IMR-90 (cell line): Measurements from ENCODE around the gene CCDC71. TPM values are rescaled to one million over a fixed set of nuclear protein-coding genes. Genes with fewer than 3 reads are reported as not detected.

Experiments
- ATAC-seq: fragments of 200-7000 bp; cut with Tn5 transposase; 2 replicates; pipeline ENCODE4 v1.9.1; 2020; ENCODE audit warnings: low read depth, mild to moderate bottlenecking, moderate library complexity
- BruUV-seq: library from RNA; stranded (reverse); fragments of 400-500 nt; replicated peaks from 2 replicates; lab custom pipeline; 2021; lab: Mats Ljungman, UMichigan
- CTCF ChIA-PET: fragments of 300-600 bp; formaldehyde crosslinking; extraction: SDS; loops from one replicate; lab custom pipeline; 2021; ENCODE audit warnings: antibody characterized with exemption; lab: Yijun Ruan, JAX
- POLR2A ChIA-PET: fragments of 300-600 bp; sonication (Branson Sonifier 250); formaldehyde crosslinking; loops from one replicate; lab custom pipeline; 2022; ENCODE audit warnings: antibody characterized with exemption; ENCODE audit not compliant: unreplicated experiment; lab: Charles Lee
- DNase-seq: peaks from one replicate; pipeline ENCODE4 v3.0.0; 2013
- H2AFZ ChIP-seq: replicated peaks from 2 replicates; pipeline ENCODE3; 2013; ENCODE audit warnings: low read length, mild to moderate bottlenecking; ENCODE audit not compliant: poor library complexity
- H2AK5ac ChIP-seq: 2 replicates; pipeline ENCODE4 v1.6.1; 2013; ENCODE audit warnings: low read depth, low read length, inconsistent platforms
- H2AK9ac ChIP-seq: replicated peaks from 2 replicates; pipeline ENCODE3; 2013; ENCODE audit warnings: mild to moderate bottlenecking, low read depth, low read length, moderate library complexity; ENCODE audit not compliant: poor library complexity
- H2BK120ac ChIP-seq: 2 replicates; pipeline ENCODE4 v1.6.1; 2013; ENCODE audit warnings: low read depth, low read length, inconsistent platforms
- H2BK15ac ChIP-seq: 3 replicates; pipeline ENCODE4 v1.6.1; 2013; ENCODE audit warnings: low read depth, low read length, inconsistent platforms
- H2BK20ac ChIP-seq: 2 replicates; pipeline ENCODE4 v1.6.1; 2013; ENCODE audit warnings: low read depth, mild to moderate bottlenecking, inconsistent platforms, low read length, moderate library complexity
- H2BK5ac ChIP-seq: 2 replicates; pipeline ENCODE4 v1.6.1; 2013; ENCODE audit warnings: mild to moderate bottlenecking, low read depth, low read length, inconsistent platforms; ENCODE audit not compliant: poor library complexity, severe bottlenecking
- H3K14ac ChIP-seq: replicated peaks from 2 replicates; pipeline ENCODE4 v1.6.1; 2013; ENCODE audit warnings: low read depth, low read length, inconsistent platforms
- H3K18ac ChIP-seq: 2 replicates; pipeline ENCODE4 v1.6.1; 2013; ENCODE audit warnings: low read depth, low read length, control low read depth
- H3K23ac ChIP-seq: 2 replicates; pipeline ENCODE4 v1.6.1; 2013; ENCODE audit warnings: low read depth, low read length, inconsistent platforms
- H3K27ac ChIP-seq: 2 replicates; pipeline ENCODE4 v1.5.1; 2013; ENCODE audit warnings: mild to moderate bottlenecking, control low read depth, low read length; ENCODE audit not compliant: insufficient read depth
- H3K27me3 ChIP-seq: 2 replicates; pipeline ENCODE4 v1.6.1; 2013; ENCODE audit warnings: low read length; ENCODE audit not compliant: control insufficient read depth, insufficient read depth
- H3K36me3 ChIP-seq: 2 replicates; pipeline ENCODE4 v1.6.1; 2013; ENCODE audit warnings: low read length, mixed read lengths; ENCODE audit not compliant: control insufficient read depth, insufficient read depth
- H3K4ac ChIP-seq: 2 replicates; pipeline ENCODE4 v1.6.1; 2013; ENCODE audit warnings: low read depth, low read length, inconsistent platforms
- H3K4me1 ChIP-seq: 2 replicates; pipeline ENCODE4 v1.6.1; 2013; ENCODE audit warnings: low read length, mixed read lengths; ENCODE audit not compliant: control insufficient read depth, insufficient read depth
- H3K4me2 ChIP-seq: 2 replicates; pipeline ENCODE4 v1.6.1; 2013; ENCODE audit warnings: low read depth, mild to moderate bottlenecking, control low read depth, low read length, moderate library complexity
- H3K4me3 ChIP-seq: 2 replicates; pipeline ENCODE4 v1.5.1; 2013; ENCODE audit warnings: low read depth, mild to moderate bottlenecking, control low read depth, low read length, moderate library complexity; ENCODE audit not compliant: insufficient read depth
- H3K56ac ChIP-seq: 2 replicates; pipeline ENCODE4 v1.6.1; 2013; ENCODE audit warnings: low read length, inconsistent platforms; ENCODE audit not compliant: insufficient read depth; ENCODE audit errors: extremely low read depth
- H3K79me1 ChIP-seq, 2 experiments: 2 replicates each; pipeline ENCODE4 v1.6.1; 2013; ENCODE audit warnings: low read length in 2 of 2, inconsistent platforms in 1 of 2, low read depth in 1 of 2
- H3K9ac ChIP-seq: 2 replicates; pipeline ENCODE4 v1.6.1; 2013; ENCODE audit warnings: low read depth, low read length, control low read depth
- H3K9me1 ChIP-seq: 2 replicates; pipeline ENCODE4 v1.6.1; 2013; ENCODE audit warnings: low read length, inconsistent platforms; ENCODE audit not compliant: insufficient read depth
- H3K9me3 ChIP-seq: 2 replicates; pipeline ENCODE4 v1.6.1; 2013; ENCODE audit warnings: low read length; ENCODE audit not compliant: control insufficient read depth, insufficient read depth
- H4K20me1 ChIP-seq: 2 replicates; pipeline ENCODE4 v1.6.1; 2013; ENCODE audit warnings: low read length, inconsistent platforms; ENCODE audit not compliant: insufficient read depth
- H4K5ac ChIP-seq: 2 replicates; pipeline ENCODE4 v1.6.1; 2013; ENCODE audit warnings: mild to moderate bottlenecking, low read depth, low read length, control low read depth
- H4K8ac ChIP-seq, 2 experiments: 2 replicates each; pipeline ENCODE4 v1.6.1; 2013; ENCODE audit warnings: low read depth in 2 of 2, low read length in 2 of 2, control low read depth in 1 of 2, inconsistent platforms in 1 of 2
- H4K91ac ChIP-seq: 2 replicates; pipeline ENCODE4 v1.6.1; 2013; ENCODE audit warnings: low read depth, low read length, inconsistent platforms; ENCODE audit not compliant: insufficient read depth
- BHLHE40 ChIP-seq: fragments of 150-350 bp; IDR thresholded peaks from 2 replicates; pipeline ENCODE4 v1.6.1; 2016; ENCODE audit warnings: mild to moderate bottlenecking, low read depth, low read length
- CHD1 ChIP-seq: IDR thresholded peaks from 2 replicates; pipeline ENCODE4 v1.6.1; 2012; ENCODE audit warnings: low read depth, low read length, improper control_type of control experiment
- FOS ChIP-seq: fragments of 150-350 bp; IDR thresholded peaks from 2 replicates; pipeline ENCODE4 v1.6.1; 2016; ENCODE audit warnings: low read depth, low read length
- MAFK ChIP-seq: IDR thresholded peaks from 2 replicates; pipeline ENCODE4 v1.6.1; 2012; ENCODE audit warnings: low read depth, low read length, improper control_type of control experiment
- MAZ ChIP-seq: IDR thresholded peaks from 2 replicates; pipeline ENCODE4 v1.6.1; 2012; ENCODE audit warnings: low read depth, mild to moderate bottlenecking, low read length, improper control_type of control experiment, moderate library complexity, borderline replicate concordance
- NFE2L2 ChIP-seq: fragments of 150-350 bp; IDR thresholded peaks from 2 replicates; pipeline ENCODE4 v1.6.1; 2016; ENCODE audit warnings: low read depth, mild to moderate bottlenecking, low read length
- POLR2A ChIP-seq: IDR thresholded peaks from 2 replicates; pipeline ENCODE4 v1.6.1; 2012; ENCODE audit warnings: mild to moderate bottlenecking, low read depth, low read length
- RFX5 ChIP-seq: IDR thresholded peaks from 2 replicates; pipeline ENCODE4 v1.8.0; 2012; ENCODE audit warnings: low read depth, mild to moderate bottlenecking, low read length, moderate library complexity
- SMC3 ChIP-seq: fragments of 150-350 bp; IDR thresholded peaks from 2 replicates; pipeline ENCODE4 v1.6.1; 2016; ENCODE audit warnings: low read depth, mild to moderate bottlenecking, antibody characterized with exemption, low read length, moderate library complexity
- USF2 ChIP-seq: fragments of 150-350 bp; IDR thresholded peaks from 2 replicates; pipeline ENCODE4 v1.6.1; 2017; ENCODE audit warnings: mild to moderate bottlenecking, antibody characterized with exemption, low read length, low read depth
- WGBS, 2 experiments: methylation state at CpG; one replicate each; pipeline versions ENCODE4 v1.1.5 to v1.1.7; 2013; ENCODE audit warnings: missing lambda C conversion rate in 2 of 2; ENCODE audit not compliant: insufficient read length in 1 of 2; ENCODE audit errors: extremely low coverage in 2 of 2; 5-methylcytosine and 5-hydroxymethylcytosine counted together
- dilution Hi-C: fragments of 300-500 bp; cut with HindIII; formaldehyde crosslinking; loops from one replicate; pipeline ENCODE4 v1.14.3; 2018; ENCODE audit warnings: low sequenced_read_pairs; ENCODE audit not compliant: unreplicated experiment
- in situ Hi-C: fragments of 300-500 bp; cut with MboI; formaldehyde crosslinking; loops from 3 replicates; pipeline ENCODE4 v1.14.3; 2019; ENCODE audit warnings: low sequenced_read_pairs, inconsistent platforms, mixed read lengths
- intact Hi-C: fragments of 100-400 bp; cut with micrococcal nuclease; formaldehyde crosslinking; loops from 2 replicates; pipeline ENCODE4 v1.10.0; 2022
- polyA plus RNA-seq, 3 experiments: library from polyadenylated mRNA; depleted of rRNA; stranded (reverse); fragments of >200 nt; gene quantifications; 2 replicates each; pipeline ENCODE4 v1.2.3, GENCODE V29; 2012; ENCODE audit warnings: low replicate concordance in 1 of 3
- total RNA-seq: library from RNA; depleted of rRNA; stranded (reverse); fragments of >200 nt; gene quantifications from 2 replicates; pipeline ENCODE4 v1.2.3, GENCODE V29; 2012

Gene CCDC71
- total and polyA plus RNA-seq, 2 of the 4 experiments (the other 2 are of a cell fraction) = 29.4 to 35.9 TPM

- no peak overlapping the region for H2AFZ ChIP-seq
- WGBS, 2 experiments = no CpG with 5 or more reads among the region's 5 CpGs
- no peak overlapping the region for H3K4me2 ChIP-seq
- H4K8ac ChIP-seq = no peak overlapping the region
- no peak overlapping the region for H4K91ac ChIP-seq
- no peak overlapping the region for H3K4me3 ChIP-seq
- H3K27ac ChIP-seq = no peak overlapping the region
- dilution Hi-C loops (no loop called here), intact Hi-C loops (no loop called here), in situ Hi-C loops (no loop called here)
- H3K9ac ChIP-seq = no peak overlapping the region
- DNase-seq (no peak), ATAC-seq (no peak)
- no peaks in the 10 kb centered on the region for H3K4me1 ChIP-seq
- no peak overlapping the region for H3K4ac ChIP-seq
- no peak overlapping the region for H3K18ac ChIP-seq
- H4K5ac ChIP-seq = no peak overlapping the region
- POLR2A ChIA-PET = no interaction called here
- no peaks in the 10 kb centered on the region for H3K9me1 ChIP-seq
- H3K56ac ChIP-seq = no peak overlapping the region
- no TSS peak for BruUV-seq
- CTCF ChIA-PET = interaction anchor here (0.6 kb wide), 2 partner anchors 297 to 1221 kb away, joined by 5 read pairs; no protein-coding TSS in a partner anchor
- H3K23ac ChIP-seq = no peak overlapping the region
- no peak overlapping the region for H2BK120ac ChIP-seq
- no peak overlapping the region for H2BK5ac ChIP-seq
- H2BK15ac ChIP-seq = no peak overlapping the region
- no peaks in the 10 kb centered on the region for H4K20me1 ChIP-seq
- no peak overlapping the region for H2AK9ac ChIP-seq
- H3K36me3 ChIP-seq = no peaks in the 10 kb centered on the region
- no peak overlapping the region for H2AK5ac ChIP-seq
- TF ChIP-seq USF2 (no peak), CHD1 (no peak), RFX5 (no peak), MAZ (no peak), SMC3 (no peak), FOS (no peak), NFE2L2 (no peak), MAFK (no peak), BHLHE40 (no peak), POLR2A (no peak)
- H3K14ac ChIP-seq = no peak overlapping the region
- H3K27me3 ChIP-seq = no peaks in the 10 kb centered on the region
- H2BK20ac ChIP-seq = no peak overlapping the region
- H3K79me1 ChIP-seq = no peaks in the 10 kb centered on the region
- no peaks in the 10 kb centered on the region for H3K9me3 ChIP-seq
Observed at GRCh38 chr3:49148159-49148558, 18.0 kb downstream of the CCDC71 start.
